GM23338 (cell line): Measurements from ENCODE around the gene RAB44. TPM values are rescaled to one million over a fixed set of nuclear protein-coding genes. Genes with fewer than 3 reads are reported as not detected.

ENCODE experiments used
- ATAC-seq: fragments of 200-7000 bp; cut with Tn5 transposase; 3 replicates; pipeline ENCODE4 v1.9.1; 2020
- DNase-seq: peaks from one replicate; pipeline ENCODE4 v3.0.0-alpha.2; 2015; ENCODE audit warnings: low spot score
- H2AFZ ChIP-seq: fragments of 200-600 bp; sonication (generic); 2 replicates; pipeline ENCODE4 v1.8.0; 2016; ENCODE audit warnings: antibody characterized with exemption, mild to moderate bottlenecking, moderate library complexity
- H3F3A ChIP-seq: fragments of 200-600 bp; sonication (generic); replicated peaks from 2 replicates; pipeline ENCODE4 v1.8.0; 2017; ENCODE audit warnings: antibody characterized with exemption, mixed run types, low read depth
- H3K27ac ChIP-seq: fragments of 200-600 bp; sonication (generic); 2 replicates; pipeline ENCODE4 v1.6.1; 2016; ENCODE audit warnings: low read depth
- H3K27me3 ChIP-seq: fragments of 200-600 bp; sonication (generic); 2 replicates; pipeline ENCODE4 v1.8.0; 2016; ENCODE audit warnings: mild to moderate bottlenecking, mixed run types, moderate library complexity; ENCODE audit not compliant: insufficient read depth
- H3K36me3 ChIP-seq: fragments of 200-600 bp; sonication (generic); 2 replicates; pipeline ENCODE4 v1.8.0; 2016; ENCODE audit warnings: mild to moderate bottlenecking; ENCODE audit not compliant: insufficient read depth
- H3K4me1 ChIP-seq: fragments of 200-600 bp; sonication (generic); 2 replicates; pipeline ENCODE4 v1.8.0; 2016; ENCODE audit warnings: mild to moderate bottlenecking, moderate library complexity; ENCODE audit not compliant: insufficient read depth
- H3K4me2 ChIP-seq: fragments of 200-600 bp; sonication (generic); 2 replicates; pipeline ENCODE4 v1.7.1; 2017; ENCODE audit warnings: mixed run types
- H3K4me3 ChIP-seq: fragments of 200-600 bp; sonication (generic); 2 replicates; pipeline ENCODE4 v1.6.1; 2016; ENCODE audit warnings: mixed run types
- H3K79me2 ChIP-seq: fragments of 200-600 bp; sonication (generic); replicated peaks from 2 replicates; pipeline ENCODE4 v1.8.0; 2017; ENCODE audit warnings: mild to moderate bottlenecking; ENCODE audit not compliant: insufficient read depth
- H3K9me2 ChIP-seq: fragments of 200-600 bp; sonication (generic); 2 replicates; pipeline ENCODE4 v1.8.0; 2017; ENCODE audit not compliant: insufficient read depth
- H4K20me1 ChIP-seq: fragments of 200-600 bp; sonication (generic); replicated peaks from 2 replicates; pipeline ENCODE4 v1.8.0; 2017; ENCODE audit warnings: mild to moderate bottlenecking; ENCODE audit not compliant: insufficient read depth
- H3K27ac Mint-ChIP-seq: 2 replicates; pipeline ENCODE4 v1.8.0; 2020; ENCODE audit warnings: inconsistent platforms, mild to moderate bottlenecking, moderate library complexity, mixed read lengths
- H3K27me3 Mint-ChIP-seq: 3 replicates; pipeline ENCODE4 v1.8.0; 2022; ENCODE audit warnings: low read depth, mild to moderate bottlenecking, moderate library complexity, mixed read lengths, inconsistent platforms; ENCODE audit not compliant: insufficient read depth, poor library complexity
- H3K36me3 Mint-ChIP-seq: 3 replicates; pipeline ENCODE4 v1.8.0; 2021; ENCODE audit warnings: low read depth, mild to moderate bottlenecking, inconsistent platforms, moderate library complexity, mixed read lengths
- H3K4me1 Mint-ChIP-seq: 3 replicates; pipeline ENCODE4 v1.8.0; 2020; ENCODE audit warnings: mild to moderate bottlenecking, inconsistent platforms, mixed read lengths
- H3K4me3 Mint-ChIP-seq: 3 replicates; pipeline ENCODE4 v1.8.0; 2021; ENCODE audit warnings: moderate library complexity, mild to moderate bottlenecking, inconsistent platforms, mixed read lengths
- H3K9me3 Mint-ChIP-seq: 3 replicates; pipeline ENCODE4 v1.8.0; 2020; ENCODE audit warnings: moderate library complexity, mild to moderate bottlenecking, inconsistent platforms, mixed read lengths
- EZH2 ChIP-seq: fragments of 200-600 bp; sonication (generic); IDR thresholded peaks from one replicate; pipeline ENCODE4 v1.8.0; 2017; ENCODE audit warnings: antibody characterized with exemption, mild to moderate bottlenecking, low read depth; ENCODE audit not compliant: unreplicated experiment
- JUNB ChIP-seq: IDR thresholded peaks from one replicate; pipeline ENCODE4 v1.6.1; 2016; ENCODE audit warnings: antibody characterized with exemption; ENCODE audit not compliant: unreplicated experiment
- POLR2AphosphoS5 ChIP-seq: IDR thresholded peaks from 2 replicates; pipeline ENCODE4 v1.6.1; 2016; ENCODE audit warnings: antibody characterized with exemption, low read depth
- STAT1 ChIP-seq: IDR thresholded peaks from one replicate; pipeline ENCODE4 v1.6.1; 2016; ENCODE audit warnings: antibody characterized with exemption; ENCODE audit not compliant: unreplicated experiment
- ZNF331 ChIP-seq: fragments of 250-450 bp; sonication (Bioruptor Pico); IDR thresholded peaks from 2 replicates; pipeline ENCODE4 v1.5.0; 2020; ENCODE audit warnings: low read depth, mild to moderate bottlenecking, moderate library complexity
- polyA plus RNA-seq: library from polyadenylated mRNA; unstranded; fragments of >200 nt; fragmentation: Nextera tagmentation; extraction: Ambion mirVana; gene quantifications from 2 replicates; pipeline ENCODE4 v1.2.1, GENCODE V29; 2016
- total RNA-seq: library from RNA; depleted of rRNA; stranded (reverse); fragments of >200 nt; shearing (Covaris generic); gene quantifications from 2 replicates; pipeline ENCODE4 v1.2.3, GENCODE V29; 2014
- TF ChIP-seq, protein P1 (sequence below): fragments of 250-450 bp; sonication (Bioruptor Pico); IDR thresholded peaks from 2 replicates; pipeline ENCODE4 v1.5.0; 2020; ENCODE audit warnings: mild to moderate bottlenecking, moderate library complexity
- TF ChIP-seq, protein P2 (sequence below), 2 experiments: fragments of 200-600 bp in 1 of 2; sonication (generic) in 1 of 2; conservative IDR thresholded peaks; 2 replicates each; pipeline versions ENCODE4 v1.5.1 to v1.6.1; 2016 to 2017; ENCODE audit warnings: antibody characterized with exemption in 2 of 2, low read depth in 2 of 2, mild to moderate bottlenecking in 2 of 2, moderate library complexity in 1 of 2

RAB44 gene
- total and polyA plus RNA-seq, 2 experiments from 2014 or later, result not detected

DNA sequence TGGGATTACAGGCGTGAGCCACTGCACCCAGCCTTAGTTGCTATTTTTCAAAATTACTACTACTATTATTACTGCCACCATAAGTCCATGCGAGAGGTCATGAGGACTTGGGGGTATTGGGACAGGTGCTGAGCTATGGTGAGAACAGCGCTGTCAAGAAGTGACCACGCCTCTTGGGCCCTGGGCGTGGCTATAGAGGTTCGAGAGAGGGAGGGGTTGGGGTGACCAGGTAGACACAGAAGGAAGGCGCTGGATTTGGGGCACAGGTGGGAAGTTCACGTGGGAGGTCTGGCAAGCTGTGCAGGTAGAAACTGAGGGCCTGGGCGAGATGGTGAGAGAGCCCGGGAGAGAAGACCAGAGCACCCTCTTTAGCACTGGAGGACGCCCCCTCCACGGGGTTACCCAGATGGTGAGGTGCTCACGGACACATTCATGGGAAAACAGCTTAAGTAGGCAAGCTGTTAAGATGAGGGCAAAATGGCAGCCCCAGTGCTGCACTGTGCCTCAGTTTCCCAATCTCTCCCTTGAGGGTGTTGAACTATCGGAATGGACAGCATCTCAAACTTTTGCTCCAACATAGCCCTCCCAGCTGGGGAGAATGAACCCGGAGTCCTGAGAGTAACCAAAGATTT is 61.0 kb downstream of the RAB44 start (continued):
- TF ChIP-seq, protein P1, sequence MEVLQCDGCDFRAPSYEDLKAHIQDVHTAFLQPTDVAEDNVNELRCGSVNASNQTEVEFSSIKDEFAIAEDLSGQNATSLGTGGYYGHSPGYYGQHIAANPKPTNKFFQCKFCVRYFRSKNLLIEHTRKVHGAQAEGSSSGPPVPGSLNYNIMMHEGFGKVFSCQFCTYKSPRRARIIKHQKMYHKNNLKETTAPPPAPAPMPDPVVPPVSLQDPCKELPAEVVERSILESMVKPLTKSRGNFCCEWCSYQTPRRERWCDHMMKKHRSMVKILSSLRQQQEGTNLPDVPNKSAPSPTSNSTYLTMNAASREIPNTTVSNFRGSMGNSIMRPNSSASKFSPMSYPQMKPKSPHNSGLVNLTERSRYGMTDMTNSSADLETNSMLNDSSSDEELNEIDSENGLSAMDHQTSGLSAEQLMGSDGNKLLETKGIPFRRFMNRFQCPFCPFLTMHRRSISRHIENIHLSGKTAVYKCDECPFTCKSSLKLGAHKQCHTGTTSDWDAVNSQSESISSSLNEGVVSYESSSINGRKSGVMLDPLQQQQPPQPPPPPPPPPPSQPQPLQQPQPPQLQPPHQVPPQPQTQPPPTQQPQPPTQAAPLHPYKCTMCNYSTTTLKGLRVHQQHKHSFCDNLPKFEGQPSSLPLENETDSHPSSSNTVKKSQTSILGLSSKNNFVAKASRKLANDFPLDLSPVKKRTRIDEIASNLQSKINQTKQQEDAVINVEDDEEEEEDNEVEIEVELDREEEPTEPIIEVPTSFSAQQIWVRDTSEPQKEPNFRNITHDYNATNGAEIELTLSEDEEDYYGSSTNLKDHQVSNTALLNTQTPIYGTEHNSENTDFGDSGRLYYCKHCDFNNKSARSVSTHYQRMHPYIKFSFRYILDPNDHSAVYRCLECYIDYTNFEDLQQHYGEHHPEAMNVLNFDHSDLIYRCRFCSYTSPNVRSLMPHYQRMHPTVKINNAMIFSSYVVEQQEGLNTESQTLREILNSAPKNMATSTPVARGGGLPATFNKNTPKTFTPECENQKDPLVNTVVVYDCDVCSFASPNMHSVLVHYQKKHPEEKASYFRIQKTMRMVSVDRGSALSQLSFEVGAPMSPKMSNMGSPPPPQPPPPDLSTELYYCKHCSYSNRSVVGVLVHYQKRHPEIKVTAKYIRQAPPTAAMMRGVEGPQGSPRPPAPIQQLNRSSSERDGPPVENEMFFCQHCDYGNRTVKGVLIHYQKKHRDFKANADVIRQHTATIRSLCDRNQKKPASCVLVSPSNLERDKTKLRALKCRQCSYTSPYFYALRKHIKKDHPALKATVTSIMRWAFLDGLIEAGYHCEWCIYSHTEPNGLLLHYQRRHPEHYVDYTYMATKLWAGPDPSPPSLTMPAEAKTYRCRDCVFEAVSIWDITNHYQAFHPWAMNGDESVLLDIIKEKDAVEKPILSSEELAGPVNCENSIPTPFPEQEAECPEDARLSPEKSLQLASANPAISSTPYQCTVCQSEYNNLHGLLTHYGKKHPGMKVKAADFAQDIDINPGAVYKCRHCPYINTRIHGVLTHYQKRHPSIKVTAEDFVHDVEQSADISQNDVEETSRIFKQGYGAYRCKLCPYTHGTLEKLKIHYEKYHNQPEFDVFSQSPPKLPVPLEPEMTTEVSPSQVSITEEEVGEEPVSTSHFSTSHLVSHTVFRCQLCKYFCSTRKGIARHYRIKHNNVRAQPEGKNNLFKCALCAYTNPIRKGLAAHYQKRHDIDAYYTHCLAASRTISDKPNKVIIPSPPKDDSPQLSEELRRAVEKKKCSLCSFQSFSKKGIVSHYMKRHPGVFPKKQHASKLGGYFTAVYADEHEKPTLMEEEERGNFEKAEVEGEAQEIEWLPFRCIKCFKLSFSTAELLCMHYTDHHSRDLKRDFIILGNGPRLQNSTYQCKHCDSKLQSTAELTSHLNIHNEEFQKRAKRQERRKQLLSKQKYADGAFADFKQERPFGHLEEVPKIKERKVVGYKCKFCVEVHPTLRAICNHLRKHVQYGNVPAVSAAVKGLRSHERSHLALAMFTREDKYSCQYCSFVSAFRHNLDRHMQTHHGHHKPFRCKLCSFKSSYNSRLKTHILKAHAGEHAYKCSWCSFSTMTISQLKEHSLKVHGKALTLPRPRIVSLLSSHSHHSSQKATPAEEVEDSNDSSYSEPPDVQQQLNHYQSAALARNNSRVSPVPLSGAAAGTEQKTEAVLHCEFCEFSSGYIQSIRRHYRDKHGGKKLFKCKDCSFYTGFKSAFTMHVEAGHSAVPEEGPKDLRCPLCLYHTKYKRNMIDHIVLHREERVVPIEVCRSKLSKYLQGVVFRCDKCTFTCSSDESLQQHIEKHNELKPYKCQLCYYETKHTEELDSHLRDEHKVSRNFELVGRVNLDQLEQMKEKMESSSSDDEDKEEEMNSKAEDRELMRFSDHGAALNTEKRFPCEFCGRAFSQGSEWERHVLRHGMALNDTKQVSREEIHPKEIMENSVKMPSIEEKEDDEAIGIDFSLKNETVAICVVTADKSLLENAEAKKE (CRISPR knock-in tag), result no peak
- TF ChIP-seq EZH2 (no peak), POLR2AphosphoS5 (no peak), STAT1 (no peak), ZNF331 (CRISPR knock-in tag) (no peak)

DNA sequence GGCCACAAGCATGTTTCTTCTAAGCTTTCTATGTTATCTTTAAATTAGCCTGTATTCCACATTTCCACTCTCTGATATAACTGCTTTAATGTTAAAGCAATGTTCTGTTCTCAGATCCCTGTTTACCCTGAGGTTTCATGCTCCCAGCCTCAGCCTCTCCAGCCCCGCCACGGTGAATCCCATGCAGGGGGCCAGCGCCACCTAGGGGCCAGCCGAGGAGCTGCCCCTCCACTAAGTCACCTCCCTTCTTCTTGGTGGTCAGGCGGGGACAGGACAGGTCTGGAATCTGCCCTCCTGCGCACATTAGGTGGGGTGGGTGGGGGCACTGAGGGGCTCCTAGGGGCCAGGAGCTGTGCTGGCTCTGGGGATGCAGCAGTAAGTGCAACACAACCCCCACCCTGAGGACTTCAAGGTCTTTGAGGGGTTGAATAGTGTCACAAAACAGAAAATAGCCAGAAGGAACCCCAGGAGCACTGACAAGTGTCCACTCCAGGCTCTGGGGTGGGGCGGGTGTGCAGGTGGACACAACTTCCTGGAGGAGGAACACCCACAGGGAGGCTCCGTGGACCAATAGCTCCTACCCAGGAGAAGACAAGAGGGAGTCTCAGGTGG is 61.6 kb downstream of the RAB44 start:
- no peaks in the 10 kb centered on the region for H3K36me3 Mint-ChIP-seq
- Histone ChIP-seq H3K4me2 (no peak overlapping the region), H3K27ac (no peak overlapping the region), H4K20me1 (no peaks in the 10 kb centered on the region), H3F3A (no peaks in the 10 kb centered on the region), H3K4me1 (no peaks in the 10 kb centered on the region; the same call in 1 of the 2 replicates), H3K9me2 (no peaks in the 10 kb centered on the region), H3K4me3 (no peak overlapping the region), H3K79me2 (no peaks in the 10 kb centered on the region), H2AFZ (no peak overlapping the region), H3K36me3 (no peaks in the 10 kb centered on the region), H3K27me3 (no peaks in the 10 kb centered on the region)
- peaks cover 10% of the 10 kb centered on the region for H3K27me3 Mint-ChIP-seq
- H3K4me1 Mint-ChIP-seq, result peaks cover 11% of the 10 kb centered on the region
- no peak overlapping the region for H3K27ac Mint-ChIP-seq
- DNase-seq (peak; percentile 87), ATAC-seq (peak; percentile 96)
- TF ChIP-seq, protein P2, sequence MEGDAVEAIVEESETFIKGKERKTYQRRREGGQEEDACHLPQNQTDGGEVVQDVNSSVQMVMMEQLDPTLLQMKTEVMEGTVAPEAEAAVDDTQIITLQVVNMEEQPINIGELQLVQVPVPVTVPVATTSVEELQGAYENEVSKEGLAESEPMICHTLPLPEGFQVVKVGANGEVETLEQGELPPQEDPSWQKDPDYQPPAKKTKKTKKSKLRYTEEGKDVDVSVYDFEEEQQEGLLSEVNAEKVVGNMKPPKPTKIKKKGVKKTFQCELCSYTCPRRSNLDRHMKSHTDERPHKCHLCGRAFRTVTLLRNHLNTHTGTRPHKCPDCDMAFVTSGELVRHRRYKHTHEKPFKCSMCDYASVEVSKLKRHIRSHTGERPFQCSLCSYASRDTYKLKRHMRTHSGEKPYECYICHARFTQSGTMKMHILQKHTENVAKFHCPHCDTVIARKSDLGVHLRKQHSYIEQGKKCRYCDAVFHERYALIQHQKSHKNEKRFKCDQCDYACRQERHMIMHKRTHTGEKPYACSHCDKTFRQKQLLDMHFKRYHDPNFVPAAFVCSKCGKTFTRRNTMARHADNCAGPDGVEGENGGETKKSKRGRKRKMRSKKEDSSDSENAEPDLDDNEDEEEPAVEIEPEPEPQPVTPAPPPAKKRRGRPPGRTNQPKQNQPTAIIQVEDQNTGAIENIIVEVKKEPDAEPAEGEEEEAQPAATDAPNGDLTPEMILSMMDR (conservative IDR thresholded peaks at IDR 0.05; ENCODE audit: low read depth in 2 of 2), result peak; percentile 98 to 99
- TF ChIP-seq JUNB, result no peak
- H3K9me3 Mint-ChIP-seq, result no peaks in the 10 kb centered on the region
- no peak overlapping the region for H3K4me3 Mint-ChIP-seq
